Mammary epithelial cell (primary cell): ENCODE measurements around the gene TALDO1.

ENCODE experiments used
- CTCF ChIP-seq, 2 donors: IDR thresholded peaks in 1 of 2; conservative IDR thresholded peaks in 1 of 2; 2 replicates each; pipeline ENCODE4 v1.5.1; 2011 to 2012; ENCODE audit warnings: inconsistent platforms in 2 of 2, low read length in 2 of 2, mild to moderate bottlenecking in 2 of 2, control low read depth in 1 of 2, low read depth in 1 of 2; ENCODE audit not compliant: insufficient read depth in 1 of 2; ENCODE audit errors: extremely low read depth in 1 of 2
- EZH2 ChIP-seq: IDR thresholded peaks from 2 replicates; pipeline ENCODE4 v1.6.1; 2012; ENCODE audit warnings: low read length, inconsistent platforms, borderline replicate concordance

GRCh38 chr11:721741-722345, 25.4 kb upstream of the TALDO1 start:
- no peak for TF ChIP-seq CTCF (conservative IDR thresholded peaks at IDR 0.05 in 1 of 2, IDR thresholded peaks at IDR 0.05 in 1 of 2; ENCODE audit: extremely low read depth in 1 of 2, insufficient read depth in 1 of 2, low read depth in 1 of 2, low read length in 2 of 2)
- no peak for TF ChIP-seq EZH2
